NCI-H1092 (cell line): ENCODE data around the gene EHMT2.
"Not testable (repeated sequence)": the region's sequence is repeated elsewhere in the genome, so short reads cannot be mapped to it uniquely, and the experiment has no call there.

Source experiments
- DNase-seq: peaks from one replicate; lab custom pipeline; 2025; lab: John Stamatoyannopoulos, UW

EHMT2 gene

DNA sequence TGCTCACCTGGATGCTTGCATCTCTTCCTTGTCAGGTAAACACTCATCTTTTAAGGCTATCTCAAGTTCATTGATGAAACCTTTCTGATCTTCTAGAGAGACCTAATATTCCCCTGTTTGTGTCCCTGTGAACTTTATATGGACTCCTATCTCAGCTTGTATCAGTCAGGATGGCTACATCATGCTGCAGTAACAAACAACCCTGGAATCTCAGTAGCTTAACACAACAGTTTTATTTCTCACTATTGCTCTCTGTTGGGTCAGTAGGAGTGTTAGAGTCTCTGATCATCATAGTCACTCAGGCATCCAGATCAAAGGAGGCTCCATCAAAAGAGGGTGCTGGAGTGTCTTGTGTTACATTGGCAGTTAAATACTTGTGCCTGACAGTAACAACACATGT lies 17.9 kb upstream of the EHMT2 start:
- no peak for DNase-seq

DNA sequence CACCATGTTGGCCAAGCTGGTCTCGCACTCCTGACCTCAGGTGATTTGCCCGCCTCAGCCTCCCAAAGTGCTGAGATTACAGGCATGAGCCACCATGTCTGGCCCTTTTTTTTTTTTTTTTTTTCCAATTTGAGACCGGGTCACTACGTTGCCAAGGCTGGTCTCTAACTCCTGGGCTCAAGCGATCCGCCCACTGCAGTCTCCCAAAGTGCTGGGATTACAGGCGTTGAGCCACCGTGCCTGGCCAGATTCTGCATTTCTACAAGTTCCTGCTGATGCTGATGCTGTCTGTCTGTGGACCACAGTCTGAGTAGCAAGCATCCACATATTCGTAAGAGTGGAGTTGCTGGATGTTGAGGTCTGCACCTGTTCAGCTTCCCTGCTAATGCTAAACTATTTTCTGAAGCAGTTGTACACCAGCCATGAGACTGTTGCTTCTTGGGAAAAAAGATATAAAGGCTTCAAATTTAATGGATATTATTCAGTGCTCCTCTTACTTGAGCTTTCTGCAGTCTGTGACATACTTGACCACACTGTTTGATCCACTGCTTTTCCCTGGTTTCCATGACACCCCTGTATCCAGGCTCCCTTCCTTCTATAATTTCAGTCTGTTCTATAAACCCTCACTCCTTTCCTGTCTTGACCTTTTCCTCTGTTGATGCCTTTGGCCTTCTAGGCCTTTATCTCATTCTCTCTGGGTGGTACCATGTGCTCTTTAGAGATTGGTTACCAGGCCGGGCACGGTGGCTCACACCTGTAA lies 14.5 kb upstream of the EHMT2 start:
- DNase-seq = no peak

DNA sequence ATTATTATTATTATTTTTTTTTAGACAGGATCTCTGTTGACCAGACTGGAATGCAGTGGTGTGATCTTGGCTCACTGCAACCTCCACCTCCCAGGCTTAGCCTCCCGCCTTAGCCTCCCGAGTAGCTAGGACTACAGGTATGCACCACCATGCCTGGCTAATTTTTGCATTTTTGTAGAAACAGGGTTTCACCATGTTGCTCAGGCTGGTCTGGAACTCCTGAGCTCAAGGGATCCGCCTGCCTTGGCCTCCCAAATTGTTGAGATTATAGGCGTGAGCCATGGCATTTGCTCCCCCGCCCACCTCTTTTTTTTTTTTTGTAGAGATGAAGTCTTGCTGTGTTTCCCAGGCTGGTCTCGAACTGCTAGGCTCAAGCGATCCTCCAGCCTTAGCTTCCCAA lies 11.8 kb upstream of the EHMT2 start:
- not testable (repeated sequence) for DNase-seq

GRCh38 chr6:31908791-31909190 lies 11.3 kb upstream of the EHMT2 start:
- no peak for DNase-seq

GRCh38 chr6:31908255-31908654 lies 10.8 kb upstream of the EHMT2 start:
- DNase-seq = not testable (repeated sequence)

- DNase-seq = no peak
Measured at GRCh38 chr6:31907158-31907813, 9.8 kb upstream of the EHMT2 start.

GRCh38 chr6:31906727-31907126 lies 9.2 kb upstream of the EHMT2 start:
- not testable (repeated sequence) for DNase-seq

DNA sequence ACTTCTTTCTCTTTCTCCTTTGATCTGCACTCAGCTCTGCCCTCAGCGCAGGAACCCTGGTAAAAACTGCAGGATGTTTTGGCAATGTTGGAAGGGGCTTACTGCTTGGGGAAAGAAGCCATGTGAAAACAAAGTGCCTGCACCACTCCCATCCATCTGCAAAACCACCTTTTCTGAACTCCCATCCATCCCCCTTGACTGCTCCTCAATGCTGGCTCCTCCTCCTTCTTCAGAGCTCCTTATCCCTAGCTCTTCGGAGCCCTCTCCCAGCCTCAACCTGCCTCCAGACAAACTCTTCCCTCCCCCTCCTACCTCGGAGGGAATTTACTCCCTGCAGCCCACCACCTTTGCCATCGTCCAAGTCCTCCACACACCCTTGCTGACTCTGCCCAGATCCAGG lies 8.6 kb upstream of the EHMT2 start:
- no peak for DNase-seq

DNA sequence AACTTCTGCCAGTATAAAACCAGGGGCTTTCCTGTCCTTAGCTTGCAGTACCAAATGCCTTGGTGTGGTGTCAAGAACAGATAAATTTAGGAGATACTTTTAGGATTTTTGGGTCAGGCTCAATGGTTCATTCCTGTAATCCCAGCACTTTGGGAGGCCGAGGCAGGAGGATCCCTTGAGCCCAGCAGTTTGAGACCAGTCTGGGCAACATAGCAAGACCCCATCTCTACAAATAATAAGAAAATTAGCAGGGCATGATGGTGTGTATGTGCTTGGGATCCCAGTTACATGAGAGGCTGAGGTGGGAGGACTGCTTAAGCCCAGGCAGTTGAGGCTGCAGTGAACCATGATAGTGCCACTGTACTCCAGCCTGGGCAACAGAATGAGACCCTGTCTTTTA lies 7.5 kb upstream of the EHMT2 start:
- DNase-seq = no peak

- no peak for DNase-seq
Measured at GRCh38 chr6:31903957-31904356, 6.5 kb upstream of the EHMT2 start.

DNA sequence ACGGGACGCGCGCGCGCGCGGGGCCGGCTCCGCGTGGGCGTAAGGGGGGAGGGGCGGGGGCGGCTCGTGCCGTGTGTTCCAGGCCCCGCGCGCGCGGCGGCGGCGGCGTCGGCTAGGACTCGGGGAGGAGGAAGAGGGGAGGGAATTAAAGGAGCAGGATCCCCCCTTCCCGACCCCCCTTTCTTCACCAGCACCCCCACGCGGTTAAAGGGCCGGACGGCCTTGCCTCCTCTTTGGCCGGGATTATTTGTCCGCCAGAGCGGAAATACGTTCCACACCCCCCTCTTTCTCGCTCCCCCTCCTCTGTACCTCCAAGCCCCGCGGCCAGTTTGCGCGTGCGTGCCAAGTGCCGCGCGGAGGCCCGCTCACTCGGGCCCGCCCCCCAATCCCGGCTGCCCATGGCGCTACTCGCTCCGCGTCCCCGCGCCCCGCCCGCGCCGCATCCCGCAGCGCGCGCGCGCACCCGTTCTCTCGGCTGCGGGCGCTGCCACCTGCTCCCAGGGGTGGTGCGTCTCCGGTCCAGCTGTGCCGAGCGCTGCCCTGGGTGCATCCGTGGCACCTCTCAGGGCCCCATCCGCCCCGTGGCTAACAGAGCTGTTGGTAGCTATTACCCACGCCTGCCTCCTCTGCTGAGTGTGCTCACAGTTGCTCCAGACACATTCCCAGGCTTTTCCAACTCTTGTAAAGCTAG lies 4.6 kb upstream of the EHMT2 start, which contains the start of gene ZBTB12:
Gene ZBTB12, minus strand, starts transcription at position 134 of the 691 bp plus-strand sequence. CDS start 781 bp downstream, outside the sequence.
- peak; percentile 87 for DNase-seq

- DNase-seq = no peak
Measured at GRCh38 chr6:31901415-31901952, 4.0 kb upstream of the EHMT2 start.

DNA sequence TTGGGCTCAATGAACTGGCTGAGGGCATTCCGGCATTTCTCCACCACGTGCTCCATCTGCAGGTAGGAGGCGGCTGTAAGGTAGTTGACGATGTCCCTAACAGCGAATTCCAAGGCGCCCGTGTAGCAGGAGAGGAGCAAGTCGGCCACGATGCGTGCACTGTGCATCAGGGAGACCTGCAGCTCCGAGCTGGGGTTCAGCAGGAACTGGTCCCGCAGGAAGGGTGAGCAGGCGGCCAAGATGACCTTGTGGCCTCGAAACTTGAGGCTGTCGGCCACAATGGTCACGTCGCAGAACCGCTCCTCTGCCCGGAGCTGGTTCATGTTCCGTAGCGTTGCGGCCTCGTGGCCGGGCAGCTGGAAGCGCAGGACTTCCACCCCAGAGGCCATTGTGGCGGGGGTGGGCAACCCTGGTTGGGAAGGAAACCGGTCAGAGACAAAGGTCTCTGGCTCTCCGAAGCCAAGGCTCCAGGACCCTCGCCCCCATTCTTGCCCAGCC lies 3.5 kb upstream of the EHMT2 start:
- no peak for DNase-seq

DNA sequence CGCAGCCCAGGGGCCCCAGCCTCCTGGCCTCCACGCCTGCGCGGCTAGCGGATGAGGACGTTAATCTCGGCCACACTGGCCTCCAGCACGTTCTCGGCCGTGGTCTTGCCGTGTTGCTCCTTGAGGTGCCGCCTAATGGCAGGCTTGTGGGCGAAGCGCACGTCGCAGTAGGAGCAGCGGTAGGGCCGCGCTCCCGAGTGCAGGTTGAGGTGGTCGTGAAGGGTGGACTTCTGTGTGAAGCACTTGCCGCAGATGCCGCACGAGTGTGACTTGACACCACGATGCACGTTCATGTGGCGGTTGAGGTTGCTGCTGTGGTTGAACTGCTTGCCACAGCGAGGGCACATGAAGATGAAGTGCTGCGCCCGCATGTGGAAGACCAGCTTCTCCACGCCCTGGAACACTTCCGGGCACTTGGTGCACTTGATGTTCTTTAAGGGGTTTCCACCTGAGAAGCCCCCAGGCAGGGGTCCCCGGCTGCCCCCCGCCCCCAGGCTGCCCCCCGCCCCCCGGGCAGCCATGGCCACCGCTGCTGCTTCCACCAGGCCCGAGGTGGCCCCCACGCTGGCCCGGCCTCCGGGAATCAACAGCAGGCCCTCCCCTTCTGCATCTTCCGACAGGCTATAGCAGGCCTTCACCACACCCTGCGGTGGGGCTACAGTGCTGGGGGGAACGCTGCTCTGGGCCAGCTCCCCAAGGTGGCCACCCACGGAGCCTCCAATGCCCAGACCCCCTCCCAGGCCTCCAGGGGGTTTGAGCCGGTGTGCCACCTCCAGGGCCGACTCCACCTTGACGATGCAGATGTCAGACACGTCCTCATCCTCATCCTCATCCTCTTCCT lies 2.6 kb upstream of the EHMT2 start:
- no peak for DNase-seq

DNA sequence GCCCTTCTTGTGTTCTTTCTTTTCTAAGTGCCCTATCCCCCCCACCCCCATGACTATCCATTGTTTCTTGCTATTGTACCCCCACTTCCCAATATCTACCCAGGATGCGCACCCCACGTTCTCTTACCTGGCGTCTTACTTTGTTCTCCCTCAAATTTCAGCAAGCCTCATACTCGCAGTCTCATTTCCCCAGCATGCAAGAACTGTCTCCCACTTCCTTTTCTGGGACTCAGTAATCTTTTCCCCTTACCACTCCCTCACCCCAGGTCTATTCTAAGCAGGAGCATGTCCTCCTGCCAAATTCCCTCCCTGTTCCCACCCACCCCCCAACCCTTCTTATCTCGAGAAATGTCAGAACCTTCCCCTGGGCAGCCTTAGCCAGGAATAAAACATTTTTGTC lies 1.7 kb upstream of the EHMT2 start:
- DNase-seq = no peak

DNA sequence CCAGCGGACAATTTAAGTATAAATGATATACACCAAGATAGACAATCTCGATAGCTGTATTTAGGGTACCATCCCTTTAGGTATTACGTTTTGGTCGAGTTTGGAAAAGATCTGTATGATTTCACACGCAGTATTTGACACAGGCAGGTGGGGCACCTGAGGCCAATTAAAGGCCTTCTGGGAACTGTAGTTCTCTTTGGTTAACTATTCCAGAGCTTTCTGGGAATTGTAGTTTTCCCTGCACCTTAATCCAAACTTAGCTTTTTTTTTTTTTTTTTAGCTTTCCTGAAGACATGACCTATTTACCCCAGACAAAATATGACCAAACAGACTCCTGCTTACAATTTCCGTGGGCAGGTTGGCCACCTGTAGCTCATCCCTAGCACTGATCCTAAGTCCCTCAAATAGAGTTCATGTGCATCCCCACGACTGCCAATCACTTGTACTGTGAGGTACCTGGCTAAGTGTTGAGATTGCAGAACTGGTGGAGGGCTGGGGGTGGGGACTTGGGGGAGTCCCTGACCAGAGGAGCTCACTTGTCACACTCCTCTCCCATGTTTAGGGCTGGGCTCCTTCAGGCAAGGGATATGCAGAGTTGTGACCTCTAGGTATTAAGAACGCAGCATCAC lies 999 bp upstream of the EHMT2 start:
- DNase-seq = peak; percentile 15

GRCh38 chr6:31896856-31897611 lies 464 bp downstream of the EHMT2 start:
- no peak for DNase-seq

- no peak for DNase-seq
Measured at GRCh38 chr6:31896493-31896855, 1.0 kb downstream of the EHMT2 start.

DNA sequence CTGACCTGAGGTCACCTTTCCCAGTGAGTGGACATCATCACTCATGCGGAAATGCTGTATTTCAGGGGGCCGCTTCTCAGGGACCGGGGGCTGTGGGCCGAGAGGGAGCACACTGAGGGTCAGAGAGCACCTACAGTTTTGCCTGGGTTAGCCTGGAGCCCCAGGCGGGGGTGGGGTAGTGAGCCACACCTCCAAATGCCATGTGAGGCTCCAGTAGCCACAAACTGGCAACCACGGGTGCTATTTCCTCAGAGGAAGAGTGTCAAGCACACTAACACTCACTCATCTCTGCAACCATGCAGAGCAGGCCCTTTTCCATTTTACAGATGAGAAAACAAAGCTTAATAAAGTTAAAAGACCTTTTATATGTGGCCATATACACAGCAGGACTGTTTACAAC lies 4.7 kb downstream of the EHMT2 start:
- no peak for DNase-seq

DNA sequence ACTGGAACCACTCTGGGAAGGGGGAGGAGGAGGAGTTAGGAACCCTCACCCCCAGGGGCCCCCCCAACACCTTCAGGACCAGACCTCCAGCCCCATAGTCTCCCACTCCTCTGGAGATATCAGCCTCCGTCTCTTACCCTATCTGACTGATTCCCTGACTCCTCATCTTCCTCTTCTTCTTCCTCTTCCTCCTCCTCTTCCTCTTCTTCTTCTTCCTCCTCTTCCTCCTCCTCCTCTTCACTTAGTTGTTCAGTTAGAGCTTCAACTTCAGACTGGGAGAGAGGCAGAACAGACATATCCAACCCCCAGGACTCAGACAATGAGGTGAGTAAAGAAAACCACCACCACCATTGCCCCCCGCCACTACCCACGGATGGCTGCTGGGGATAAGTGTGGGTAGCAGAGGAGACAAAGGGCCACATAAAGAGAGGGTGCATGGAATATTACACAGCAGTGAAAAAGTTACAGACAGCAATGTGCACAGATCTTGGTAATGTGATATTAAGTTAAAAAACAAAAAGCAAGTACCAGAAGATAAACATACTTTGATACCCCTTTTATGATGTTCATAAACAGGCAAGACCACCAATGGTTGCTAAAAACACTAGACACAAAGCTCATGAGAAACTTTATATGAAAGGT lies 8.0 kb downstream of the EHMT2 start:
- no peak for DNase-seq
